ENCODE data around the gene WIPF3. TPM values are rescaled to one million over a fixed set of nuclear protein-coding genes. Genes with fewer than 3 reads are reported as not detected.

WIPF3 gene
- total and polyA plus RNA-seq, 2 of the 4 experiments (the other 2 are of a cell fraction), result not detected

DNA sequence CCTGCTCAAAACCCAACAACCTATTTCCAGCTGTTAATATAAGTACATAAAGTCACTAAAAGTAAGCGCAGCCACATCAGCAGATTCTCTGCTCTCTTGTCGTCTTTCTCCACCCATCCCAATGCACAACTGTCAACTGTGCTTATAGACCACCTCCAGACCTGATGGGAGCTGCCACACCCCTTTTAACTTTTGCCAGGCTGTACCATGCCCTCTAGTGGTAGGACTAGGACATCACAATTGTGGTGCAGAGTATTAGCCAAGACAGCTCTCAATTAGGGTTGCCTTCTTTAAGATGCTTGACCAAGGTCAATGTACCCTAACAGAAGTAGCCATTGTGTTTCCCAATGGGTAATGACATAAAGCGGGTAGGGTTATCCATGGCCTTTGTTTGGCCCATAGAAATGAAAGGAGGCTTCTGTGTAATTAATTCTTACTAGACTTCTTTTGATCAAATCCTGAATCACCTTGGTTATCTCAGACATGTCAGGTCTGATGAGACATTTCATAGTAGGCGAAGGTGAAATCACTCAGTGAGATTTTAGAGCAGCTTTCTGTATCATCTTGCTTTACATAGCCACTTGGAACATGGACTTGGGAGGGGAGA lies 115.2 kb downstream of the WIPF3 start:
- Histone ChIP-seq H3K23ac (ENCODE audit: low read depth, low read length) (no peak overlapping the region), H2BK5ac (ENCODE audit: low read depth, low read length, poor library complexity, severe bottlenecking) (no peak overlapping the region), H3K14ac (replicated peaks; ENCODE audit: low read depth, low read length) (no peak overlapping the region), H4K91ac (ENCODE audit: insufficient read depth, low read depth, low read length) (no peak overlapping the region), H2BK120ac (ENCODE audit: low read depth, low read length) (no peak overlapping the region), H2BK15ac (ENCODE audit: low read depth, low read length) (no peak overlapping the region), H3K4ac (ENCODE audit: low read depth, low read length) (no peak overlapping the region), H3K18ac (ENCODE audit: low read depth, low read length) (no peak overlapping the region), H4K8ac (ENCODE audit: low read depth in 2 of 2, low read length in 2 of 2) (no peak overlapping the region), H3K4me1 (ENCODE audit: control insufficient read depth, insufficient read depth, low read length) (no peaks in the 10 kb centered on the region), H3K4me3 (ENCODE audit: insufficient read depth, low read depth, low read length) (no peak overlapping the region), H4K20me1 (ENCODE audit: insufficient read depth, low read length) (peaks cover 5% of the 10 kb centered on the region; the same call in 1 of the 2 replicates), H3K9ac (ENCODE audit: low read depth, low read length) (no peak overlapping the region), H2BK20ac (ENCODE audit: low read depth, low read length) (no peak overlapping the region), H2AK5ac (ENCODE audit: low read depth, low read length) (no peak overlapping the region), H3K4me2 (ENCODE audit: low read depth, low read length) (no peak overlapping the region), H3K27me3 (ENCODE audit: control insufficient read depth, insufficient read depth, low read length) (no peaks in the 10 kb centered on the region), H2AFZ (replicated peaks; ENCODE audit: low read length, poor library complexity) (no peak overlapping the region), H3K56ac (ENCODE audit: extremely low read depth, insufficient read depth, low read length) (no peak overlapping the region), H2AK9ac (replicated peaks; ENCODE audit: low read depth, low read length, poor library complexity) (no peak overlapping the region), H3K9me1 (ENCODE audit: insufficient read depth, low read length) (no peaks in the 10 kb centered on the region), H3K9me3 (ENCODE audit: control insufficient read depth, insufficient read depth, low read length) (no peaks in the 10 kb centered on the region), H3K79me1 (ENCODE audit: low read depth in 1 of 2, low read length in 2 of 2) (peaks cover 3 to 6% of the 10 kb centered on the region in 2 experiments; a peak in 2 of 4 replicates), H3K36me3 (ENCODE audit: control insufficient read depth, insufficient read depth, low read length) (peaks cover 42% of the 10 kb centered on the region), H3K27ac (ENCODE audit: insufficient read depth, low read length) (no peak overlapping the region), H4K5ac (ENCODE audit: low read depth, low read length) (no peak overlapping the region)
- intact Hi-C loops (cut with micrococcal nuclease) (loop anchor here (1.0 to 5.0 kb wide), 3 partner anchors 43 to 284 kb away; no protein-coding TSS in a partner anchor), dilution Hi-C loops (cut with HindIII; ENCODE audit: low sequenced_read_pairs, unreplicated experiment) (no loop called here), in situ Hi-C loops (cut with MboI; ENCODE audit: low sequenced_read_pairs) (no loop called here)
- no TSS peak for BruUV-seq (replicated peaks)
- ChIA-PET CTCF (interaction anchor here (0.7 to 1.9 kb wide), 13 partner anchors 8 to 174 kb away, joined by 3 to 10 read pairs (median 4); no protein-coding TSS in a partner anchor), POLR2A (ENCODE audit: unreplicated experiment) (interaction anchor here (0.6 kb wide), 1 partner anchor 355 kb away, joined by 3 read pairs; no protein-coding TSS in a partner anchor)
- 60% methylated on average over 2 of the region's 4 CpGs; no CpG with 5 or more reads in 1 of the 2 experiments for WGBS, 2 experiments (ENCODE audit: extremely low coverage in 2 of 2, insufficient read length in 1 of 2)
- TF ChIP-seq, protein P1, sequence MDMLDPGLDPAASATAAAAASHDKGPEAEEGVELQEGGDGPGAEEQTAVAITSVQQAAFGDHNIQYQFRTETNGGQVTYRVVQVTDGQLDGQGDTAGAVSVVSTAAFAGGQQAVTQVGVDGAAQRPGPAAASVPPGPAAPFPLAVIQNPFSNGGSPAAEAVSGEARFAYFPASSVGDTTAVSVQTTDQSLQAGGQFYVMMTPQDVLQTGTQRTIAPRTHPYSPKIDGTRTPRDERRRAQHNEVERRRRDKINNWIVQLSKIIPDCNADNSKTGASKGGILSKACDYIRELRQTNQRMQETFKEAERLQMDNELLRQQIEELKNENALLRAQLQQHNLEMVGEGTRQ (IDR thresholded peaks at IDR 0.05; ENCODE audit: low read depth, low read length), result no peak
- TF ChIP-seq CEBPB (IDR thresholded peaks at IDR 0.05; ENCODE audit: low read depth, low read length), result 0 out of 2 replicates have a peak, but pooled peaks have one; percentile 15
- no peak for TF ChIP-seq RFX5 (IDR thresholded peaks at IDR 0.05; ENCODE audit: low read depth, low read length)
- TF ChIP-seq SMC3 (IDR thresholded peaks at IDR 0.05; ENCODE audit: low read depth, low read length), result peak; percentile 66
- no peak for TF ChIP-seq MXI1 (IDR thresholded peaks at IDR 0.05; ENCODE audit: borderline replicate concordance, low read depth, low read length)
- TF ChIP-seq, protein P2, sequence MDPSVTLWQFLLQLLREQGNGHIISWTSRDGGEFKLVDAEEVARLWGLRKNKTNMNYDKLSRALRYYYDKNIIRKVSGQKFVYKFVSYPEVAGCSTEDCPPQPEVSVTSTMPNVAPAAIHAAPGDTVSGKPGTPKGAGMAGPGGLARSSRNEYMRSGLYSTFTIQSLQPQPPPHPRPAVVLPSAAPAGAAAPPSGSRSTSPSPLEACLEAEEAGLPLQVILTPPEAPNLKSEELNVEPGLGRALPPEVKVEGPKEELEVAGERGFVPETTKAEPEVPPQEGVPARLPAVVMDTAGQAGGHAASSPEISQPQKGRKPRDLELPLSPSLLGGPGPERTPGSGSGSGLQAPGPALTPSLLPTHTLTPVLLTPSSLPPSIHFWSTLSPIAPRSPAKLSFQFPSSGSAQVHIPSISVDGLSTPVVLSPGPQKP (IDR thresholded peaks at IDR 0.05; ENCODE audit: borderline replicate concordance, low read depth, low read length), result no peak
- no peak for TF ChIP-seq RCOR1 (IDR thresholded peaks at IDR 0.05; ENCODE audit: insufficient replicate concordance, low read length)
- no peak for TF ChIP-seq BHLHE40 (IDR thresholded peaks at IDR 0.05; ENCODE audit: low read depth, low read length)
- TF ChIP-seq, protein P3, sequence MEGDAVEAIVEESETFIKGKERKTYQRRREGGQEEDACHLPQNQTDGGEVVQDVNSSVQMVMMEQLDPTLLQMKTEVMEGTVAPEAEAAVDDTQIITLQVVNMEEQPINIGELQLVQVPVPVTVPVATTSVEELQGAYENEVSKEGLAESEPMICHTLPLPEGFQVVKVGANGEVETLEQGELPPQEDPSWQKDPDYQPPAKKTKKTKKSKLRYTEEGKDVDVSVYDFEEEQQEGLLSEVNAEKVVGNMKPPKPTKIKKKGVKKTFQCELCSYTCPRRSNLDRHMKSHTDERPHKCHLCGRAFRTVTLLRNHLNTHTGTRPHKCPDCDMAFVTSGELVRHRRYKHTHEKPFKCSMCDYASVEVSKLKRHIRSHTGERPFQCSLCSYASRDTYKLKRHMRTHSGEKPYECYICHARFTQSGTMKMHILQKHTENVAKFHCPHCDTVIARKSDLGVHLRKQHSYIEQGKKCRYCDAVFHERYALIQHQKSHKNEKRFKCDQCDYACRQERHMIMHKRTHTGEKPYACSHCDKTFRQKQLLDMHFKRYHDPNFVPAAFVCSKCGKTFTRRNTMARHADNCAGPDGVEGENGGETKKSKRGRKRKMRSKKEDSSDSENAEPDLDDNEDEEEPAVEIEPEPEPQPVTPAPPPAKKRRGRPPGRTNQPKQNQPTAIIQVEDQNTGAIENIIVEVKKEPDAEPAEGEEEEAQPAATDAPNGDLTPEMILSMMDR (conservative IDR thresholded peaks at IDR 0.05; ENCODE audit: low read depth, low read length), result peak; percentile 82
- peak; percentile 71 for TF ChIP-seq RAD21 (IDR thresholded peaks at IDR 0.05; ENCODE audit: low read length)
- no peak for TF ChIP-seq POLR2A (IDR thresholded peaks at IDR 0.05; ENCODE audit: low read depth, low read length)
- DNase-seq, result peak; percentile 57
- ATAC-seq (ENCODE audit: low read depth), result peak; percentile 96

Data from IMR-90 (cell line).